NCI-H187 treated with DMSO at 0.1 percent for 48 hours (cell line): Measurements from ENCODE around the gene NCOR1.
"Not testable (repeated sequence)": the region's sequence is repeated elsewhere in the genome, so short reads cannot be mapped to it uniquely, and the experiment has no call there.

ENCODE experiments used
- DNase-seq: peaks from one replicate; lab custom pipeline; 2025; lab: John Stamatoyannopoulos, UW

Gene NCOR1

GRCh38 chr17:16148596-16148995 is 66.7 kb downstream of the NCOR1 start:
- DNase-seq: no peak

- not testable (repeated sequence) for DNase-seq
These were observed 69.9 kb downstream of the NCOR1 start for GRCh38 chr17:16145319-16145890.

DNA sequence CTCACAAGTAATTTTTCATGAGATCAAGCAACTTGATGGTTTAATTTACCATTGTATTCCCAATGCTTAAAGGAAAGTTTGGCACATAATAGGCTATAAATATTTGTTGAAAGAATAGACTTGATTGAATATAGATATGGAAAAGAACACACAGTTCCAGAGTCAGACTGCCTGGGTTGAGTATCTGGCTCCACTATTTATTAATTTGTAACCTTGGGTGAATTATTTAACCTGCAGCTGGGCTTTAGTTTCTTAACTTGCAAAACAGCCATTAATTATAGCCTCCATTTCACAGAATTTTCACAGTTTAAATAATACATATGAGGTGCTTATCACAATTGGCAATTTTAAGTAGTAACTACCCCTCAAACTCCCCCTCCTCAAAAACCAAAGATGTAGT is 73.6 kb downstream of the NCOR1 start:
- DNase-seq: no peak

- DNase-seq: no peak
These were observed 74.5 kb downstream of the NCOR1 start for GRCh38 chr17:16140854-16141253.

DNA sequence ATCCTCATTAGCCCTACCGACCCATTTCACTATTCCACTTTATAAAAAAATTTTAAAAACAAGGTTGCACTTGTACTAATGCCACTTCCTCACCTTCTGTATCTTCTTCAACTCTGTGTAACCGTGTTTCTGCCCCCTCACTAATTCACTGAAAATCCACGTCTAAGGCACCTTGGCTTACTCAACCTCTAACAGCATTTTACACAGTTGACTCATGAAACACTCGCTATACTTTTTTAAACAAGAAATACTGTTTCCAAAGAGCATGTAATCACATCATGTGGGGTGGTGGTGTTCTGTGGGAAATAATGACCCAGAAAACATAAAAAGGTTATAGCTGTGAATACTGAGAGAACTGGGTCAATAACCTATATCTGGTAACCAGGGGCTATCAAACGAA is 79.9 kb downstream of the NCOR1 start:
- no peak for DNase-seq

GRCh38 chr17:16131593-16131992 is 83.7 kb downstream of the NCOR1 start:
- no peak for DNase-seq

GRCh38 chr17:16129441-16130205 is 85.7 kb downstream of the NCOR1 start:
- DNase-seq: no peak

DNA sequence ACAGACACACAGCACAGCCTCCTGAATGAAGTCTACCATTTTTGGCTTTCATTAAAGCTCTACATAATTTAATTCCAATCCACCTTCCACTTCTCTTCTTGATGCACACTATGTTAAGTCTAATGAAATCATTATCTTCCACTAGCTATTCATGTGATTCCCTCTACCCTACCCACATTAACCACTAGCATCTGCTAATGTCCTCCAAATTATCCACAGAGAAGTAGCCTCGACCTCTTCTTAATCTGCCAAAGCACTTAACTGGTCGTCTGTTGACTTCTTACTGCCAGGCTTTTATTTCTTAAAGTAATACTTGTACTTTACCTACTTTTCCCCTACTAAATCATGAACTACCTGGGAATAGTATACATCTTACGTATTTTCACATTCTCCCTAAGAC is 91.8 kb downstream of the NCOR1 start:
- DNase-seq: no peak

- DNase-seq: no peak
These were observed 92.5 kb downstream of the NCOR1 start for GRCh38 chr17:16122697-16123434.

DNA sequence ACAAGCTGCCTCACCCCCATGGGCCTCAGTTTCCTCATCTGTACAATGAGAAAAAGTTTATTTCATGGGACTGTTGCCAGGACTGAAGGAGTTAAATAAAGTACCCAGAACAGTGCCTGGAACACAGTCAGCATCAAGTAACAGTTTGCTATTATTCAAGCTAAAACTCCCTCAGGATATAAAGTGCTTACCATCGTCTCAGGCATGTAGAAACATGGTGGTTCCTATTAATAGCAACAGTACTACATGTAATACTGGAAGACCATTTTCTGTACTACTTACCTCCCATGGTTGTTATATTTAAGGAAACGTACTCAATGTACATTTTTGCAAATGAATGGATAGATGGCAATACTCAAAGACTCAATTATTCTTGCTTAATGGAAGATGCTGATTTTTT is 93.4 kb downstream of the NCOR1 start:
- DNase-seq: no peak

DNA sequence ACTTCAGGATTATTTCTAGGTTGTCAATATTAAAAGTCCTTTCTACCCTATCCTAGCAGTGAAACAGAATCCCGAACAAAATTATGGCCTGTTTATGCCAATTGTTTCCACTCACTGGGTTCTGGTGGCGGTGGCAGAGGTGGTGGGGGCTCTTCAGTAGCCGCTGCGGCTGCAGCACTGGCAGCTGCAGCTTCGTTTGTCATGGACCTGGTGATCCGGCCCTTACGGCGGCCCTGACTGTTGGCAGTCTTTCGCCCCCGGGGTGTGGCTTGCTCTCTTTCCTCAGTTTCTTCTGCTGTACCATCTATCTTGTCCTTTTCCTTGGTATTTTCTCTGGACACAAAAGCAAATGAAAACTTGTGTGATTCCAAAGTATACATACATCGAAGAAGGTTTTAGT is 94.4 kb downstream of the NCOR1 start:
- DNase-seq: no peak

- DNase-seq: no peak
These were observed 98.2 kb downstream of the NCOR1 start for GRCh38 chr17:16117149-16117548.

DNA sequence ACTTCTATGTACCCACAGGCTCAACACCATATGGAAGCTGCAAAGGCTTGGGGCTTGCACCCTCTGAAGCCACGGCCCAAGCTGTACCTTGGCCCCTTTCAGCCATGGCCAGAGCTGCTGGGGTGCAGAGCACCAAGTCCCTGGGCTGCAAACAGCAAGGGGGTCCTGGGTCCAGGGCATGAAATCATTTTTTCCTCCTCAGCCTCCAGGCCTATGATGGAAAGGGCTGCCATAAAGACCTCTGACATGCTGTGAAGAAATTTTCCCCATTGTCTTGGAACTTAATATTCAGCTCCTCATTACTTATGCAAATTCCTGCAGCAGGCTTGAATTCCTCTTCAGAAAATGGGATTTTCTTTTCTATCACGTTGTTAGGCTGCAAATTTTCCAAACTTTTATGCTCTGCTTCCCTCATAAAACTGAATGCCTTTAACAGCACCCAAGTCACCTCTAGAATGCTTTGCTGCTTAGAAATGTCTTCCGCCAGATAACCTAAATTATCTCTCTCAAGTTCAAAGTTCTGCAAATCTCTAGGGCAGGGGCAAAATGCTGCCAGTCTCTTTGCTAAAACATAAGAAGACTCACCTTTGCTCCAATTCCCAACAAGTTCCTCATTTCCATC is 100.1 kb downstream of the NCOR1 start:
- DNase-seq: not testable (repeated sequence)

DNA sequence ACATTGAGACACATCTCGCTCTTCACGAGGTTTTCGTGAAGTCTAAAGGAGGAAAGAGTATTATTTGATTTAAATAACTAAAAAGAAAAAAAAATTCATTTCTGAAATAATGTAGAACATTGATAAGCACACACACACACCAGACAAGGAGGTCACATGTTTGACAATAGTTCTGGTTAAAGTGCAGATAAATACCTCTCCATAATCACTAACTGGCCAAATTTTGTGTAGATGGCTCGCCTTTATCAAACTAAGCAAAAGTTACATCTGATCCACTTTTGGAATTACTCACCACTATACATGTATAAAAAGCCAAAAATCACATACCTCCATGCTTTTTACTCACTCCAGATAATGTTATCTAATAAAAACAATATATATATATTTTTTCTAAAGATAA is 106.5 kb downstream of the NCOR1 start:
- no peak for DNase-seq

GRCh38 chr17:16108386-16108785 is 106.9 kb downstream of the NCOR1 start:
- DNase-seq: no peak

DNA sequence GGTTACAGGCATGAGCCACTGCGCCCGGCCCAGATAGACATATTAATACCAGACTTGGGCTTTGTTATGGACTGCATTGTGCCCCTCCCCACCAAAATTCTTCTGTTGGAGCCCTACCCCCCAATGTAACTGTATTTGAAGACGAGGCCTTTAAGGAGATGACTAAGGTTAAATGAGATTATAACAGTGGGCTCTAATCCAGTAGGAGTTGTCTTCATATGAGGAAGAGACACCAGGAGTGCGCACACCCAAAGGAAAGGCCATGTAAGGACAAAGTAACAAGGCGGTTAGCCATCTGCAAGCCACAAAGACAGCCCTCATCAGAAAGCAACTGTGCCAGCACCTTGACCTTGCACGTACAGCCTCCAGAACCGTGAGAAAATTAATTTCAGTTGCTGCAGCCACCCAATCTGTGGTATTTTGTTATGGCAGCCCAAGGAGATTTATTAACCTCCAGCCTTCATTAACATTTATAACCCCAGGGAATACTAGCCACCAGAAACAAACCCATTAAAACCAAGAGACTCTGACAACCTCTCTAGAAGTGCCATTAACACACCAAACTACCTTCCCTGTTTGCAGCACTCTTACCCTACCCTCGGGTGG is 108.1 kb downstream of the NCOR1 start:
- DNase-seq: no peak

DNA sequence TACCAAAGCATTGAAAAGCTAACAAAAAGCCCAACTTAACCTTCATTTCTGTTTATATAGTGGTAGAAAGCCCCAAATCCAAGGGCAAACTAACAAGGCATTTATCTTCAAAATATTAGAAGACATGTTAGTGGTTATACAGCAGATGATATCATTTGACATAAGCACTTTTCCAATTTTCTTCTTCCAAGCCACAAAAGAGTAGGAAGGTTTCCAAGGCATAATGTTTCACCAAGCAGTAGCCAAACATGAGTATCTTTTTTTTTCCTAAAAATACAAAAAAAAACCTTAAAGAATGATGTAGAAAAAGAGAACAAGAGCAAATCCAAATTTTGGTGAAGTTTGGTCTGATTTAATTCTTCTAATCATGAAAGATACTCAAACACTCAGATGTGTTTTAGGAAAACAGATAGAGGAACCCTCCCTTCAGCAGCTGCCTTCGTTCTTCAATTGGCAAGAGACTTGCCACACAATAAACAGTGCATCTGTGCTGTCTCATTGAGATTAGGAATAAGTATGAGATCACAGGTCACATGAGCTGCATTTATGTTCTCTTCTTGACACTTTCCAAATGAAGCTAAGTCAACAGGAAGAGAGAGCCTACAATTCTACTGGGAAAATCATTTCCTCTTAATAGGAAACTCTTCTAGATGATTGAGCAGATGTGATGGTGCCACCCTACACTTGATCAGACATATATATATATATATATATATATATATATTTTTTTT is 109.0 kb downstream of the NCOR1 start:
- DNase-seq: no peak

- no peak for DNase-seq
These were observed 111.1 kb downstream of the NCOR1 start for GRCh38 chr17:16104189-16104588.

DNA sequence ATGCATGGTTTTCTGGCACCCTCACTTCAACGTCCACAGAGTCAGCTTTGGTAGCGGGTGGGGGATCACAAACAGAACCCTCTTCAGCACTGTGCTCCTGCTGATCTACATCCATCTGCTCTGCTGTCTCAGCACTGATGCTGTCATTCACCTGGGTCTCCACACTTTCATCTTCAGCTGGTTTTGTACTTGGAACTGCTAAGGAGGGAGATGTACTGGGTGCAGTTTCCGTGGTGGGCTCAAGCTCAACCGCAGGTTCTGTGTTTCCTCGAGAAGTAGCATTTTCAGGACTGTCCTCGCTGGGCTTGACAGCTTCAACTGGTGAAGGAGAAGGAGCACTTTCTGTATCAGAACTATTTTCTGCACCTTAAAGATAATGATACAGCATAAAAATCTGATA is 113.9 kb downstream of the NCOR1 start:
- no peak for DNase-seq

- no peak for DNase-seq
These were observed 114.5 kb downstream of the NCOR1 start for GRCh38 chr17:16100737-16101400.

DNA sequence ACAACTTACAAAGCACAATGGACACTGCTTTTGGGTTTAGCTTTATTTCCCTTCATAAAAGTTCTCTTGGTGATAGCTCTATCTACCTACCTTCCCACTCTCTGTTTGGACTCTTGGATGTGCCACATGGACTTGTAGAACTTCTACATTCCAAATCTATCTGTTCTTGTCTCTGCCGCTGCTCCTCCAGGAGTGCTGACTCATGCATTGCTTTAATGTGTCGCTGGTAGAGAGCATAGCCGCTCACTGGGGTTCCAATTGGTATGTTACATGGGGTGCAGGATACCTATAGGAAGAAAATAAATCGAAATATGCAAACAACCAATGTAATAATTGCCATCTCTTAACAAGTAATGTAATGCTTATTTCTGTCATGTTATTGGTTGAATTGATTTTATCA is 123.6 kb downstream of the NCOR1 start:
- no peak for DNase-seq
